ENCODE results near the gene GLO1. TPM values are rescaled to one million over a fixed set of nuclear protein-coding genes. Genes with fewer than 3 reads are reported as not detected.

Gene GLO1
- total RNA-seq = 100 to 1,000 TPM; 101 to 115 TPM

DNA sequence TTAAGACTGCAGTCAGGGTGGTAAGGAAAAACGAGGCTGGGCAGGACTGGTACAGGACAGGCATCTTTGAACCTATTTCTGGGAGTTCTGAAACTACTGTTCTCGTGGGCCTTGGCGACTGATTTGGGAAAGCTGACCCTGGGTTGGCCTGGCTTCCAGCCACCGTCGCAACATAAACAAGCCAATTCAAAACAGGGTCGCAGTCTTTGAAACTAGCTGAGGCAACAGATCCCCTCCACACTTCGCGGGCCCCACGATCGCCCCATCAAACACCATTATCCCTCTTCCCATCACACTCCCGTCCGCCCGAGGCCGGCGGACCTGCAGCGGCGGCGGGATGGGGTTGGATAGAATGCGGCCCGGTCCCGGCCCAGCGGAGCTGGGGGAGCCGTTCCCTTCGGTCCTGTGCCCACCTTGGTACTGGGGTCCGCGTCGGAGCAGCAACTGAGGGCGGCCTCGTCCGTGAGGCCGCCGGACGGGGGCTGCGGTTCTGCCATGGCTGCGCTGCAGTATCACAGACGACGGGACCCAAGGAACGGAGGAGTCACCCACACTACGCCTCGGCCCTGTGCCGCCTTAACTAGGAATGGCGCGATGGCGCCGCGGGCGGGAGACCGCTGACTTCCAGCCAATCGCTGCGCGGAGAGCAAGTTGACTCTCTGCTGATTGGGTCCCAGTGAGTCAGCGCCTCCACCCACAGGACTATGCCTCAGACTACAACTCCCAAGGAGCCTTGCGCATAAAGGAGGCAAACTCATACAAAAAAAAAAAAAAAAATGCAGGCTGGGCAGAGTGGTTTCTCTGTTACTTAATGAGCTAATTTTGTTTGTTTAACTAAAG is at the start of gene GLO1:
Gene GLO1 (minus strand): TSS at position 588 of the 840 bp plus-strand sequence. CDS start 91 bp downstream, at position 497.
- peaks cover 13 to 27% of the 10 kb centered on the region in 2 donors for H3K36me3 Mint-ChIP-seq (ENCODE audit: insufficient read depth in 2 of 2)
- H3K4me1 Mint-ChIP-seq (ENCODE audit: low read depth) = peaks cover 55% of the 10 kb centered on the region
- peak within 1 kb of the TSS; percentile 91 to 98 for H3K4me3 Mint-ChIP-seq
- peaks cover 15% of the 10 kb centered on the region for H3K27me3 Mint-ChIP-seq (ENCODE audit: low read depth)
- H3K27ac Mint-ChIP-seq = peak within 1 kb of the TSS; percentile 96
- ATAC-seq (replicated peaks in 1 of 2) (peak; percentile 100), DNase-seq (peak; percentile 96 to 98)
- H3K9me3 Mint-ChIP-seq = peaks cover 4 to 5% of the 10 kb centered on the region in 2 donors

DNA sequence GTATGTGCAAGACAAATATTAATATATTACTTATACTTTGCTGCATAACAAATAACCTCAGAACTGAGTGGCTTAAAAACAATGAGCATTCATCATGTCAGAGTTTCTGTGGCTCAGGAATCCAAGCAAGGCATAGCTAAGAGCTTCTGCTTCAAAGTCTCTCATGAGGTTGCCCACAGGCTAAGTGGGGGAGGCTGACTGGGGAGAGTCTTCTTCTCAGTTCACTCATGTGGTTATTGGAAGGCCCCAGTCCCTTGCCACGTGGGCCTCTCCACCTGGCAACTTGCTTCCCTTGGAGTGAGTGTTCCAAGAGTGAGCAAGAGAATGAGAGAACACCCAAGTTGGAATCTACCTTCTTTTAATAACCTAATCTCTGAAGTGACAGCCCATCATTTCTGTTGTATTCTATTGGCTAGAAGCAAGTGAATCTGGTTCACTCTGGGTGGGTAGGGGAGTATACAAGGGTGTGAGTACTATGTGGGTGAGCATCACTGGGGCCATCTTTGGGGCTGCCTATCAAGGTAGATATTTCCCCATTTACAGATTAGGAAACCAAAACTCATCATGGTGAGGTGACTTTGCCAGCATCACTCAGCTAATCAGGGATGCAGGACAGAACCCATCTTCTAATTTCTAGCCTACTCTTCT is 48.1 kb upstream of the GLO1 start:
- ATAC-seq (replicated peaks in 1 of 2) (peak; percentile 73 to 75), DNase-seq (peak; percentile 15 to 26)
- peaks cover 34% of the 10 kb centered on the region for H3K27me3 Mint-ChIP-seq (ENCODE audit: low read depth)
- no peaks in the 10 kb centered on the region for H3K9me3 Mint-ChIP-seq
- H3K4me3 Mint-ChIP-seq = no peak overlapping the region
- H3K4me1 Mint-ChIP-seq (ENCODE audit: low read depth) = peaks cover 22% of the 10 kb centered on the region
- H3K36me3 Mint-ChIP-seq (ENCODE audit: insufficient read depth in 2 of 2) = no peaks in the 10 kb centered on the region
- H3K27ac Mint-ChIP-seq = no peak overlapping the region

DNA sequence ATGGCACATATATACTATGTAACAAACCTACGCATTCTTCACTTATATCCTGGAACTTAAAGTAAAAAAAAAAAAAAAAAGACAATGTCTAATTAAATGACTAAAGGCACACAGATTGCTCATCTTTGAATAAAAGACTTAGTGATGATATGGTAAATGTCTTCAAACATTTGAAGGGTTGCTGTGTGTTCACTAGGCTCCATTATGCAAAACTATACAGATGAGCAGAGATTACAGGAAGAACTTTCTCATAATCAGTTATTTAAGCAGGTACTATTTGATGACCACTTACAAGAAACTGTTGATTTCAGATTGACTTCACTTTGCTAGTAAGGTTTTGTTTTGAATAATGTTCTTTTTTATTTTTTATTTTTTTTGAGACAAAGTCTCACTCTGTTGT is 46.5 kb upstream of the GLO1 start:
- Mint-ChIP-seq H3K27me3 (ENCODE audit: low read depth) (peaks cover 38% of the 10 kb centered on the region), H3K4me1 (ENCODE audit: low read depth) (peaks cover 12% of the 10 kb centered on the region), H3K36me3 (ENCODE audit: insufficient read depth in 2 of 2) (no peaks in the 10 kb centered on the region), H3K27ac (no peak overlapping the region), H3K4me3 (no peak overlapping the region), H3K9me3 (no peaks in the 10 kb centered on the region)
- DNase-seq (no peak), ATAC-seq (replicated peaks in 1 of 2) (peak; percentile 70 to 81)

DNA sequence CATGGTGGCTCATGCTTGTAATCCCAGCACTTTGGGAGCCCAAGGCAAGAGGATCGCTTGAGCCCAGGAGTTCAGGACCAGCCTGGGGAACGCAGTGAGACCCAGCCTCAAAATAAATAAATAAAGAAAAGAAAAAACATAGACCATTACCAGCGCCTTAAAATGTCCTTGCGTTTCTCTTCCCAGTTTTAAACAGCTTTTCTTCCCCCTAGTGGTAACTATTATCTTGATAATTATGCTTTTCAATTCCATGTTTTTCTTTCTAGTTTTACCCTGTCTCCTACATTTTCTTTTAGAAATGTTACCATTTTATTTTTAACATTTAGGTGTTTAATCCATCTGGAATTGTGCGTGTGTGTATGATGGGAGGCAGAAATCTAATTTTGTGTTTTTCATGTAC is 36.6 kb upstream of the GLO1 start:
- Mint-ChIP-seq H3K9me3 (peaks cover 0 to 3% of the 10 kb centered on the region in 2 donors), H3K4me1 (ENCODE audit: low read depth) (no peaks in the 10 kb centered on the region), H3K27me3 (ENCODE audit: low read depth) (peaks cover 64% of the 10 kb centered on the region), H3K36me3 (ENCODE audit: insufficient read depth in 2 of 2) (peaks cover 2 to 3% of the 10 kb centered on the region in 2 donors), H3K4me3 (no peak overlapping the region), H3K27ac (peak overlapping the region; percentile 50)
- DNase-seq (no peak), ATAC-seq (replicated peaks in 1 of 2) (no peak)

DNA sequence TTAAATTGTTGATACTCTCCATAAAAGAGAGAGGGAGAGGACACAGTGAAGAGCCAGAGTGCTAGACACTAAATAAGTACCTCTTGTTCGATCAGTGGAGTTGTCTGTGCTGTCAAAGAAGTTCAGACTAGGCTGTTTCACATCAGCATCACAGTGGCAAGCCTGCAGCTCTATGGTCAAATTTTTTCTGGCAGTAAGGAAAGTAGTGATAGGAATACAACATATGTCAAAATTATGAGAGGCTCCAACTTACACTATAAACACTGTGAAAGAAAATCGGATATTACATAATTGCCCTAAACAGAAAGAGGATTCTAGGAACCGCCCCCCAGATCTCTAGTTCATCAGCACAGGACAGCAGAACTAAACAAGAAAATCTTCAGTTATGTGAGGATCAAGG is 35.3 kb upstream of the GLO1 start:
- H3K27me3 Mint-ChIP-seq (ENCODE audit: low read depth) = peaks cover 52% of the 10 kb centered on the region
- no peak overlapping the region for H3K27ac Mint-ChIP-seq
- DNase-seq (no peak), ATAC-seq (replicated peaks in 1 of 2) (no peak)
- H3K9me3 Mint-ChIP-seq = peaks cover 0 to 3% of the 10 kb centered on the region in 2 donors
- H3K4me3 Mint-ChIP-seq = no peak overlapping the region
- H3K36me3 Mint-ChIP-seq (ENCODE audit: insufficient read depth in 2 of 2) = peaks cover 2 to 3% of the 10 kb centered on the region in 2 donors
- H3K4me1 Mint-ChIP-seq (ENCODE audit: low read depth) = no peaks in the 10 kb centered on the region

DNA sequence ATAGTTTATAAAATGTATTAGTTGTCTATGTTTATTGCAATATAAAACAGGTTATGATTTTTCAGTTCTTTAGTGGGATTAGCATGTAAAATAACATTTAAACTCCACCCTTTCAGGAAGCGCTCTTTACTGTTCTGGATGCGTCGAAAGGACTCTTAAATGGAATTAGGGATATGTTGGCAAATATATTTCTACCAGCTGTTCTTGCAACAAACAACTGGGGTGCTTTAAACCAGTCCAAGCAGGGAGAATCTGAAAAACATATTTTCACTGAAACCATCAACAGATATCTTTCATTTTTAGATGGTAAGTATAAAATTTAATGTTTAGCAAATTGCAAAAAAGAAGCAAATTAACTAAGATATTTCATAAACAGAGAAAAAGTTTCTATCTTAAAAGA is 34.0 kb upstream of the GLO1 start:
- peaks cover 2 to 3% of the 10 kb centered on the region in 2 donors for H3K36me3 Mint-ChIP-seq (ENCODE audit: insufficient read depth in 2 of 2)
- peaks cover 0 to 3% of the 10 kb centered on the region in 2 donors for H3K9me3 Mint-ChIP-seq
- no peak for ATAC-seq (replicated peaks in 1 of 2)
- H3K4me1 Mint-ChIP-seq (ENCODE audit: low read depth) = no peaks in the 10 kb centered on the region
- no peak for DNase-seq
- H3K27ac Mint-ChIP-seq = no peak overlapping the region
- no peak overlapping the region for H3K4me3 Mint-ChIP-seq
- H3K27me3 Mint-ChIP-seq (ENCODE audit: low read depth) = peaks cover 52% of the 10 kb centered on the region

DNA sequence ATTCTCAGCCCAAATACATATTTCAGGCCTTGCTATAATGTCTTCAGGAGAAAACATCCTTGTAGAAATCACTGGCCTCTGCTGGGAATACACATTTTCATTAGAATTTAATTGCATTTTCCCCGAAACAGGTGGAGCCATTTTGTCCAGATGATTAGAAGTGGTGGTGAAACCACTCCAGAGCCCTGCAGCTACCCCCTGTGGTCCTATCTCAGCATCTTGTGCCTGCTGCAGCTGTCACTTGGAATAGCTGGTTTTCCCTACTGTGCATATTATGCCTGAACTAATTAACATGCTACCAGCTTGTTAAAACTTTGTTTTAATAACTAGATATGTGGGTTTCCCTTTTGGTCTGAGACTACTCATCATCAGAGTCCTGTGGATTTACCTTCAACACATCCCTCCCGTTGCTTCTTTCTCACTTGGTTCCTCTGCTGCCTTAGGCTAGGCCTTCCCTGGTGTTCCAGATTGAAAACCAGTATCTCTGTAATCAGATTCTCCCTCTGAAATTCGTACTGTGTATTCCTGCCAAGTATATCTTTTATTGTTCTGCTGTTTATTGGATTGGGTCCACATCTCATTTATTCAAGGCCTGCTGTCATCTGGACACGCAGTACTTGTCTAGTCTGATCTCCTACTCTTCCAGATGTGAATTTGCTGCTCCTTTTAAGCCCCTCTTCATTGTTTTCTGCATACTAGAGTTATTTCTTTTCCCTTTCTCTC is 27.4 kb upstream of the GLO1 start:
- DNase-seq (no peak), ATAC-seq (replicated peaks in 1 of 2) (no peak)
- Mint-ChIP-seq H3K27me3 (ENCODE audit: low read depth) (peaks cover 30% of the 10 kb centered on the region), H3K27ac (no peak overlapping the region), H3K4me3 (no peak overlapping the region), H3K4me1 (ENCODE audit: low read depth) (peaks cover 13% of the 10 kb centered on the region), H3K9me3 (peaks cover 0 to 1% of the 10 kb centered on the region in 2 donors), H3K36me3 (ENCODE audit: insufficient read depth in 2 of 2) (peaks cover 0 to under 1% of the 10 kb centered on the region in 2 donors)

DNA sequence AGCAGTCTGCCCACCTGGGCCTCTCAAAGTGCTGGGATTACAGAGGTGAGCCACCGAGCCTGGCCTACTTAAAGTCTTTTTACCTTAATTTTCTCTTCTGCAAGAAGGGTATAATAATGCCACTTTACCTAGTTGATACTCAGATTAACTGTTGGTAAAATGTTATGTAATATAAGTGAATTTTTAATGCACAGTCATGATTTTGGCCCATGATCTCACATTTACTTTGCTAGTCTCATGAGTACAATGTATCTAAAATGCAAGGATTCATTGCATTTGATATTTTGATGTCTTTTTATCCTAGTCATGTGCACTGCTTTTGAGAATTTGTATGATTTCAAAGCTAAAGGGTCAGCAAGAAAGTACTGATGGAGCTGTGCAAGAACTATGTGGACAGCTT is 25.3 kb upstream of the GLO1 start:
- ATAC-seq (replicated peaks in 1 of 2) (no peak), DNase-seq (no peak)
- Mint-ChIP-seq H3K36me3 (ENCODE audit: insufficient read depth in 2 of 2) (no peaks in the 10 kb centered on the region), H3K4me1 (ENCODE audit: low read depth) (peaks cover 16% of the 10 kb centered on the region), H3K27ac (no peak overlapping the region), H3K27me3 (ENCODE audit: low read depth) (peaks cover 23% of the 10 kb centered on the region), H3K9me3 (no peaks in the 10 kb centered on the region), H3K4me3 (no peak overlapping the region)

DNA sequence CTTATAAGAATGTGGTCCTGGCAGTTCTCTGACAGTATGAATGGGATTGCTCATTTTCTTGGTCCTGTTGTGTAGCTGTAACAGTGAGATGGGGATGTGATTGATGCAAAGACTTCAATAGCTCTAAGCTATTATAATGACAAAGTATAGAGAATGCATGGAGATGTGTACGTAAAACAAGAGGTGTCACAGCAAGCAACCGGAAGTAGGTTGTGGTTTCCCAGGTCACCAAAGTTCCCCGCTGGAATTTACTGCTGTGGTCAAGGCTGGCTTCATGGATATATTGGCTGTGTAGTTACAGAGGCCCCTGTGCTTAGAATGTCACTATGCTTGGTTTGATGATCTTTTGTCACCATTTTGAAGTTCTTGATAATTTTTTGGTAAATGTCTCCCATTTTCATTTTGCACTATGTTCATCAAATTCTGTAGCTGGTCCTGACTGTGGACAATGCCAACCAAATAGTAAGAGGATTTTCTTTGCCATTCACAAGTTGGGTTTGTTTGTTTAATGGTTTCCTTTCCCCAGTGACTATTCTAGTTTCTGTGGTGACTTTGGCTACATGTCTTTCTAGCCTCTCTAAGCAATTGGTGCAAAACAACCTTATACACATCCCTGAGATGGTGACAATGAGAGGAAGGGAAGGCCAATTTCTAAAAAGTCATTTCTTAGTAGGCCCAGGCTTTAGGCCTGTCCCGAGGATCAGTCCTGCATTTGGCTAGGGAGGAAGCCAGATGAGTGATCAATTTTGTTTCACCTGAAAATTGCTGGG is 22.7 kb upstream of the GLO1 start:
- peaks cover 0 to 3% of the 10 kb centered on the region in 2 donors for H3K9me3 Mint-ChIP-seq
- peaks cover 16% of the 10 kb centered on the region for H3K4me1 Mint-ChIP-seq (ENCODE audit: low read depth)
- peaks cover under 1 to 3% of the 10 kb centered on the region in 2 donors for H3K36me3 Mint-ChIP-seq (ENCODE audit: insufficient read depth in 2 of 2)
- no peak overlapping the region for H3K27ac Mint-ChIP-seq
- peak overlapping the region; percentile 6 to 20 for H3K4me3 Mint-ChIP-seq
- ATAC-seq (replicated peaks in 1 of 2) (peak; percentile 81 to 88), DNase-seq (peak in 1 of 2 donors; percentile 24)
- H3K27me3 Mint-ChIP-seq (ENCODE audit: low read depth) = peaks cover 30% of the 10 kb centered on the region

DNA sequence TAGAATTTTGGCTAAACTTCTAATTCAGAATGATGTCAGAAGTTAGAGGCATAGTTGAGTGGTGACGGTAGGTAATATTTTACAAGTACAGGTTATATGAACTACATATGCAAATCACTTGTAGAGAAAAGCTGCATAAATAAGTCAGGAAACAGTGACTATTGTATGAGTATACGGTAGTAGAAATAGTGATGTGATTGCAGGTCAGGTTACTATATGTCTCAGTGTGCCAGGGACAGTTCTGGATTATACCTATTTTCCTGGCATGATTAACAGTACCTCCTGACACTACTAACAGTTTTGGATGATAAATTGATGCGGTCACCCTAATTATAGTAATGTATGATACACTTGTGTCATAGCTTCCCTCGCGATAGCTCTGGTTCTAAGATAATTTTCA is 21.4 kb upstream of the GLO1 start:
- H3K4me1 Mint-ChIP-seq (ENCODE audit: low read depth) = peaks cover 16% of the 10 kb centered on the region
- ATAC-seq (replicated peaks in 1 of 2) (peak in 1 of 2 donors; percentile 48), DNase-seq (no peak)
- no peak overlapping the region for H3K4me3 Mint-ChIP-seq
- H3K27ac Mint-ChIP-seq = no peak overlapping the region
- peaks cover 38% of the 10 kb centered on the region for H3K27me3 Mint-ChIP-seq (ENCODE audit: low read depth)
- peaks cover 0 to 4% of the 10 kb centered on the region in 2 donors for H3K9me3 Mint-ChIP-seq
- H3K36me3 Mint-ChIP-seq (ENCODE audit: insufficient read depth in 2 of 2) = peaks cover 3 to 4% of the 10 kb centered on the region in 2 donors

DNA sequence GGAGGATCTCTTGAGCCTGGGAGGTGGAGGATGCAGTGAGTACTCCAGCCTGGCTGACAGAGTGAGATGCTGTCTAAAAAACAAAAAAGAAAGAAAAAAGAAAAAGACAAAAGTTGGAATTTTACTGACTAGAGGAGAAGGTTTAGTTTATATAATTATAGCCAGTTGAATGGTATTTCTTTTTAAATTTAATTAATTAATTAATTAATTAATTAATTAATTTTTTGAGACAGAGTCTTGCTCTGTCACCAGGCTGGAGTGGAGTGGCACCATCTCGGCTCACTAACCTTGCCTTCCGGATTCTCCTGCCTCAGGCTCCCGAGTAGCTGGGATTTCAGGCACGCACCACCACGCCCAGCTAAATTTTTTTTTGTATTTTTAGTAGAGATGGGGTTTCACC is 20.8 kb upstream of the GLO1 start:
- H3K4me3 Mint-ChIP-seq = no peak overlapping the region
- no peak for ATAC-seq (replicated peaks in 1 of 2)

DNA sequence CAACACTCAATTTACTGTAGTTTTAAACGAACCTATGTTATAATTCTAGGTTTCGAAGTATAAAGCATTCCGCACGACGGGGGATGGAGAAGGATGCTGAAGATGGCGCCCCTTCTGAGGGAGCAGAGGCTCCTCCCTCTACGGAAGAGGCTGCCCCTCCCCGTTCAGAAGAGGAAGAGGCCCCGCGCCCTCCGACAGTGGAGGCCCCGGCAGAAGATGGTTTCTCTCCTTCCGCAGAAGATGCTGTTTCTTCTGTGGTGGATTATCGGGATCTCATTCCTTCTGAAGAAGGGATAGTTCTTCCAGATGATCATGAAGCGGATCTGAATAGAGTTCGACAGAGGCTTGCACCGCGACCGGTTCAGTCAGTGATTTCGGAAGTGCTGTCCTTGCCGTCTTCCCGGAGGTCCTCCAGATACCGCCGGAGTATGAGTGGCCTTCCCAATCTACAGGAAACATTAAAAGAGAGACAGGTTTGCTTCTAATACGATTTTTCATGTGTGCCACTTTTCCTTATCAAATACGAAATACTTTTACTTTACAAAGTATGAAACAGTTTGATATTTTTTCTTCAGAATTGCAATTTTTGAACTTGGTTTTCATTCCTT is 19.9 kb upstream of the GLO1 start:
- Mint-ChIP-seq H3K4me1 (ENCODE audit: low read depth) (peaks cover 16% of the 10 kb centered on the region), H3K27ac (no peak overlapping the region), H3K36me3 (ENCODE audit: insufficient read depth in 2 of 2) (peaks cover 3 to 4% of the 10 kb centered on the region in 2 donors), H3K4me3 (no peak overlapping the region), H3K27me3 (ENCODE audit: low read depth) (peaks cover 46% of the 10 kb centered on the region), H3K9me3 (peaks cover 0 to 4% of the 10 kb centered on the region in 2 donors)
- no peak for ATAC-seq (replicated peaks in 1 of 2)
- DNase-seq = no peak

More for the DNA sequence above, 20.8 kb upstream of the GLO1 start:
- Mint-ChIP-seq H3K4me1 (ENCODE audit: low read depth) (peaks cover 16% of the 10 kb centered on the region), H3K27ac (no peak overlapping the region), H3K9me3 (peaks cover 0 to 4% of the 10 kb centered on the region in 2 donors), H3K36me3 (ENCODE audit: insufficient read depth in 2 of 2) (peaks cover 3 to 4% of the 10 kb centered on the region in 2 donors), H3K27me3 (ENCODE audit: low read depth) (peaks cover 43% of the 10 kb centered on the region)
- DNase-seq = no peak

Measured in activated T-cell treated with anti-CD3 and anti-CD28 coated beads, Interleukin-2, amount 50 U/mL, for 72 hours (primary cell).